Measurements from ENCODE around the gene VSTM4.

- no peak for TF ChIP-seq CTCF (IDR thresholded peaks at IDR 0.05)
- TF ChIP-seq POLR2A (IDR thresholded peaks at IDR 0.05) = no peak
Measured at GRCh38 chr10:49008505-49009198, 106.7 kb downstream of the VSTM4 start.

All from heart left ventricle (tissue), 13 donors.